ENCODE data around the gene ME1.
"Not testable (repeated sequence)": the region's sequence is repeated elsewhere in the genome, so short reads cannot be mapped to it uniquely, and the experiment has no call there.

Gene ME1

DNA sequence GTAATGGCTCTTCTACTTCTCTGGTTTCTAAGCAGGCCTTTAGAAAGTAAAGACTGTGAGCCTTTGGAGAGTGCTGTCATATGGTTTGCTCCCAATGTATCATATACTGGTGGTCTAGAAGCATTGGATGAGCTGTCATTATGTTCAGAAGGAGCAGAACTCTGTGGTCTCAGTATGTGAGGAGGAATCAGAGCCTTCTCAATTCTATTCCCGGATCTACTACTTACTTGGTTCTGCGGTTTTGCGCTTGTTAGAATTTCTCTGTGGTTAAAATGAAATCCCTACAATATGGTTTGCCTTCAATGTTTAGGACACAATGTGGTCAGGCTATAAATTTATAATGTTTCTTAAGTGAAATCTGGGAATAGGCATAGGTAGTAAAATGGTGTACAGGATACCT is 173.1 kb downstream of the ME1 start:
- no peak for DNase-seq (ENCODE audit: low read depth, low spot score)

DNA sequence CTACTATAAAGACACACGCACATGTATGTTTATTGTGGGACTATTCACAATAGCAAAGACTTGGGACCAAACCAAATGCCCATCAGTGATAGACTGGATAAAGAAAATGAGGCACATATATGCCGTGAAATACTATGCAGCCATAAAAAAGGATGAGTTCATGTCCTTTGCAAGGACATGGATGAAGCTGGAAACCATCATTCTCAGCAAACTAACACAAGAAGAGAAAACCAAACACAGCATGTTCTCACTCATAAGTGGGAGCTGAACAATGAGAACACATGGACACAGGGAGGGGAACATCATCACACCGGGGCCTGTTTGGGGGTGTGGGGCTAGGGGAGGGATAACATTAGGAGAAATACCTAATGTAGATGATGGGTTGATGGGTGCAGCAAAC is 174.1 kb downstream of the ME1 start:
- not testable (repeated sequence) for DNase-seq (ENCODE audit: low read depth, low spot score)

DNA sequence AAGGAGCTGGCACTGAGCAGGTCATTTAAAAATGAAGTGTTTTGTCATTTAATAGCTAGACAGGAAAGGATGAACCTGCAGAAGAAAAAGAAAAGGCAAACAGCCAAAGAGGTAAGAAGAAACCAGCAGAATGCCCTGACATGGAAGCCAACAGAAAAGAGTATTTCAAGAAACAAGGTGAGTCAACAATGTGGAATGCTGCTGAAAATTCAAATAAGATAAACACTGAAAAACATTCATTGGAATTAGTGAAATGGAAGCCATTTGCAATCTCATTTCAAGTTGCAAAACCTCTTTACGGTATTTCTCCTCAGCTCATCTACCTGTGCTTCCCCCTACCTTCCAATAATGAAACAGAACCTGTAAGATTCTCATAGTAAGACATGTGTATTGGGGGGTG is 178.1 kb downstream of the ME1 start:
- no peak for DNase-seq (ENCODE audit: low read depth, low spot score)

DNA sequence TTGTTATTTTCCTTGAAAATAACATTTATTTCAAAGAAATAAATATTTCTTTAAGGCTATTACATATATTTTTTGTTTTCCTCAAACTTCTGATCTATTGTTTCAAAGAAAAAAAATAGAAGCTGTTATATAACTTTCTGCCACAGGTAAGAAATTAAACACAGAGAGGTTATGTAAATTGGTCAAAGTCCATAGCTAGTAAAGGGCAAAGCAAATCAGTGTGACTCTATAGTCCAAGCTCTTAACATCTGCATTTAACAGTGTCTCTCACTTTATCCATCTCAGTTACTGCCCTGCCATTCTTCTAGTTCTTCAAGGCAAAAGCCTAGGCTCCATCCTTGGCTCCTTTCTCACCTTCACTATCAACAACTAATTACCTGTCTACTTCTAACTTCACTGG is 180.6 kb downstream of the ME1 start:
- no peak for DNase-seq (ENCODE audit: low read depth, low spot score)

DNA sequence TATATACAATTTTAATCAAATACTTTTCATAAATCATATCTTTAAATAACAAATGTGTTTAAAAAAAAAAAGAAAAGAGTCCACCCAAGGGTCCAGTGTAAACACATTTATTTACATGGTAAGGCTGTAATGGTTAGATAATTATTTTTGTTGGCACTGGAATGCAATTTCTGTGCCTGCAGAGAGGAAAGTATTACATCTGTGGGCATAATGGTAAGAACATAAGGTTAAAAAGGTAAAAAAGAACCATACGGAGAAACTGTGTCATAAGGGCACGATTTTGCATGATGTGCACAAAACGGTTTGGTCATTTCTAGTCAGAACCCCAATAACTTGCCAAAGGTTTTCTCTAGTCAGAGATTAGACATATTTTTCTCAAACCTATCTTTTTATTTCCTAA is 183.4 kb downstream of the ME1 start:
- peak; percentile 84 for DNase-seq (ENCODE audit: low read depth, low spot score)

DNA sequence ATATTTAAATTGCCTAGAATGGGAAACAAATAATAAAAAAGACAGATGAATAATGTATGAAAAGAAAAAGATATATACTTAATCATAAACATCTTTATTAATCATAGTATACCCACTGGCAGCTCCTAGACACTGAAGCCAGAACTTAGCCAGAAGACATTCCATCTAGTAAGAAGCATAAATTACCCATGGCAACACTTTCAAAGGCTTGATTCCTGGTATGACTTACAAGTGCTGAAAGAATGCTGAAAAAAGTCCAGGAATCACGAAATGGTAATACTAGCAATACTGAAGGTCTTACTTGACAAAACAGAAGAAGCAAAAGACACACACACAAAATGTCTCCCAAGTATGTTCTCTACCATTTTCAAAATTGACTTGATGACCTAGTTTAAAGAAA is 199.7 kb downstream of the ME1 start:
- no peak for DNase-seq (ENCODE audit: low read depth, low spot score)

DNA sequence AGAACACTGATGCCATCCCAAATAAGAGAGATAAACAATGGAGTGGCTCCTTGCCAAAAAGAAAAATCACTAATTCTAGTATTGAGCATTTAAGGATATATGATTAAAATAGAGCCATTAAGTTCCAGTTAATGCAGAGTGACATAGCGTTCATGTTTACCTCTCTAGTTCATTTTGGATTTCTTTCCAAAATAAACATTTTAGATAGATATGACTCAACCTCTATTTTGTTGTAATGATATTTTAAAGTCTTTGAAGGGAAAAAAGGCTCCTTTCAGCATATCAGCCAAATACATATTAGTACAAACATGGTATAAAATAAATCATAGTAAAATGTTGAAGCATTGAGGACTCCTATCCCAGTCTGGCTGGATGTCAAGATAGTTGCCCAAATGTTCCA is 204.3 kb downstream of the ME1 start:
- no peak for DNase-seq (ENCODE audit: low read depth, low spot score)

DNA sequence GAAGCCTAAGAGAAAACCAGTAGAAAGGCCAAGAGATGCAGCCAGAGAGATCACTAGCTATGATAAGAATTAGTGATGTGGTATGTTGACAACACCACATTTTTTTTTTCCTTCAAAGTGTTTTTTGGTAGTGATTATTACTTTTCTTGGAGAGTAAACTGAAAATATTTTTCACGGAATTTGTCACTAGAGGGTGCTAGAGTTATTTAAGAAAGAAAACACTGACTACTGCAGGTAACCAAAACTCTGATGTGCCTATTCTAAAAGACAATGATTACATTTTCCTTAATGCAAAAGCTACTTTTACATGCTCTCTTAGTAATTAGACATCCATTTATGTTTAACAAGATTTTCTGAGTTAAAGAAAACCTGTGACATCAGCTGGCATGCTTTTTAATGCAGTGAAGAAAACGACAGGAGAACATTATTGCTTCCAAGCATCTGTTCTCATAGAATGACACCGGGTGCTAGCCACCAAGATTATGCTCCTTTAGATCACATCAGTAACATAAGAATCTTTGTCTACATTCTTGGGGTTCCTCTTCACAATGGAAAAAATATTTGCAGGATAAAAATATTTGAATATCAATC is 208.9 kb downstream of the ME1 start:
- no peak for DNase-seq (ENCODE audit: low read depth, low spot score)

DNA sequence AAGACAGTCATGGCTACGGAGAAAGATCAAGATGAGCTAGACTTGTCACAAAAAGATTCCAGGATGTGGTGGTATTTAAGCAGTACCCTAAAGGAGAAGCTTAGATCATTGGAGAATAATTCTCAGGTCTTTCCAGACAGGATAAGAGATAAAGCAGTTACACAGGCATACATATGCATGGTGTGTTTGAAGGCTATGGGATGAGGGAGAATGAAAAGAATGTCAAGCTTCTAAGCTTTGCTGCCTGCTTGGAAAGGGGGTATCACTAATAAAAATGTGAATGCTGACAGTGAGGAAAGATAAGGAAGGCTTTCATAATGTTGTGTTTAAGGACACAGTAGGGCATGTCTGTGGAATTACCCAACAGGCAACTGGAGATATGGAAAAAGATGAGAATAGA is 209.6 kb downstream of the ME1 start:
- no peak for DNase-seq (ENCODE audit: low read depth, low spot score)

DNA sequence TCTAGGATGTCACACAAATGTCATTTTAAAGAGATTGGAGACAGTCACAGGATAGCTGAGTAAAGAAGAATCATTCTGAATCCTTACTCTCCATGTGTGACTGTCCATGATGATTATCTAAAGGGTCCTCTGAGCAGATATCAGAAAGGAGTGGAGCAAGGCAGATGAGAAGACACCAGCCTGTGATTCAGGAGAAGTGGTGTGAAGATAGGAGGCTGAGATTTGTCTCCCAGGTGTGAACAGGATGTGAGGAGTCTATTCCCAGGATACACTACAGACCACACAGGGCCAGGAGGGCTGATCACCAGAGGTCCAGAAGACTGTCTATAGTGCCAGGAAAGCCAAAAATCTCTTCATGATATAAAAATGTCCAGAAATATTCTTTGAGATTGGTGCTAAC is 210.7 kb downstream of the ME1 start:
- DNase-seq (ENCODE audit: low read depth, low spot score): no peak

DNA sequence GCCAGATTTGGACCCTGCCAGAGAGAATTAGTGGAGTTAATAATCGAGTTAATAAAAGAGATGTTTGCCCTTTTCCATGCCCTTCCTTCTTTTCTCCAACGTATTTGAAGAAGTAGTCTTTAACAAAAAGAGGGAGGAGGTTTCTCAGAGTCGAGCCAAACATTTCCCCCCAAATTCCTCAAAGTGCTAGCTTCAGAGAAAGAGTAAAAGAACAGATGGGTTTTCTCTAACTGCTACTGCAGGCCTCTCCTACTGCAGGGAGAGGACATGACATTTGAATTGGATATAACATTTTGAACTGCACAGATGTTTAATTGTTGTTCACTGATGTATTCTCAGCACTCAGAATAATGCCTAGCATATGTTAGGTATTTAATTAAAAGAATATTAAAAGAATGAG is 212.2 kb downstream of the ME1 start:
- DNase-seq (ENCODE audit: low read depth, low spot score): no peak

DNA sequence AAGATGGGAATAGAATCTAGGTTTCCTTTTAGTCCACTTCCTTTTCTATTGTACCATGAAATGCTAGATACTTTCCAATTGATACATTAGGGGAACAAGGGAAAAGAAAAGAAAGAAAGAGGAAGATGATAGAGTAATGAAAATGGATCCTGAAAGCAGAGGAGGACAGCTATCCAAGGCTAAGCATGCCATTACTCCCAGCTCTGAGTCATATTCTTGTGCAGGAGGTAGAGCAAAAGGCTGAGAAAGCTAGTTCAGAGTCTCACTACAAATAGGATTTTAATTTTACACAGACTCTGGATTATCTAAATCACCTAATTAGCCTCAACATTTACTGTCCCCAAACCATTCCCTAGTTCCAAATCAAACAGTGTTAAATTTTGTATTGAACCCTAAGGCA is 214.0 kb downstream of the ME1 start:
- DNase-seq (ENCODE audit: low read depth, low spot score): no peak

DNA sequence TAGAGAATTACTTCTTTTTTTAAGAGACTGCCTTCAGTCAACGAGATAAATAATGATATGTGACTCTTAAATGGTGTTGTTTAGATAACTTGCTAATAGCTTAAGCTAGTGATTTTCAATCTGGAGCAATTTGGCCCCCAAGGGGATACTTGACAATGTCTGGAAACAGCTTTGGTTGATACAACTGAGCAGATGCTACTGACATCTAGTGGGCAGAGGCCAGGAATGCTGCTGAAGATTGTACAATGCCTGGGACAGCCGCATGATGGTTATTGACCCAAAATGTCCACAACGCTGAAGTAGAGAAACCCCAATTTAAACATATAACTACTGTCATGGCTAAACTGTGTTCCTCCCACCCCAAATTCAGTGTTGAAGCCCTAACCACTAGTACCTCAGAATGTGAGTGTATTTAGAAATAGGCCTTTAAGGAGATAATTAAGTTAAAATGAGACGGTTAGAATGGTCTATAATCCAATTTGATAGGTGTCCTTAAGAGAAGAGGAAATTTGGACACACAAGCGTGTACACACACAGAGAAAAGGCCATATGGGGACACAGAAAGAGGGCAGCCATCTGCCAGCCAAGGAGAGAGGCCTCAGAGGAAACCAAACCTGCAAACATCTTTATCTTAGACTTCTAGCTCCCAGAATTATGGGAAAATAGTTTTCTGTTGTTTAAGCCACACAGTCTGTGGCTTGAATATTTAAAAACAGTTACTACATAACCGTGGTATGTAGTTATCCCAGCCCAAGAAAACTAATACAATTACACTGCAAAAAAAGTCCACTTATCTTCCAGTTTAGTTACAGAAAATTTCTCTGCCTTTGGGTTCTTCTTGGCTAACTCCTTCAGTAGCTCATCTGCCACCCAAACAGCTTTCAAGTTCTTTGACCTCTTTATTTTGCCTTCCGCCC is 215.5 kb downstream of the ME1 start:
- DNase-seq (ENCODE audit: low read depth, low spot score): no peak

DNA sequence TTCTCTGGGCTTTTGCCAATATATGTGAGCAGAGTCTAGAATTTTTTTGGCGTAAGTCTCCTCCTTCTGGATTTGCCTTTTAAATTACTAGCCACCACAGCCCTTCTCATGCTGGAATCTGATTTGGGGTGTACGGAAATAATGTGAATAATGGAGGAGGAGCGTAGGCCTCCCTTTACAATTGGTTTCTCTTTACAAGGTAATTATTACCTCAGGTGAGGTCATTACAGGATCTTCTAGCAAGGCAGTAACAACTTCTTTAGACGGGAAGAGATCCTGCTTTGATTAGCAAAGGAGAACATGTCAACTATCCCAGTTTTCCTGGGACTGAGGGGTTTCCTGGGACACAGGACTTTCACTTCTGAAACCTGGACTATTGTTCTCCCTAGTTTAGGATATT is 228.8 kb downstream of the ME1 start:
- no peak for DNase-seq (ENCODE audit: low read depth, low spot score)

DNA sequence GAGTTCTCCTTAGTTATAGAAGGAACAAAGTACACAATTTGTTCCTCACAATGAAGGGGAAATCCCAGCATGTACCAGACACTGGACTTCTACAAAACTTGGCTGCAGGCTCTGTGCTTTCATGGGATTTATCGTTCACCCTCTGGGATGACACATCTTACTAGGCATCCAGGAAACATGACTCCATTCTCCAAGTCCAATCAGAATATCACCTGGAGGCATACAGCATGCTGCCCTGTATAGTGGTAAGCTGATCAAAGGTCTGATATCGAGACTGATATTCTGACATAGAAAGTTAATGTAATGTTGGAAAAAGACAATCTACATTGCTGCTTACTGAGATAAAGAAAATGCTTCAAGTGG is 231.0 kb downstream of the ME1 start:
- no peak for DNase-seq (ENCODE audit: low read depth, low spot score)

DNA sequence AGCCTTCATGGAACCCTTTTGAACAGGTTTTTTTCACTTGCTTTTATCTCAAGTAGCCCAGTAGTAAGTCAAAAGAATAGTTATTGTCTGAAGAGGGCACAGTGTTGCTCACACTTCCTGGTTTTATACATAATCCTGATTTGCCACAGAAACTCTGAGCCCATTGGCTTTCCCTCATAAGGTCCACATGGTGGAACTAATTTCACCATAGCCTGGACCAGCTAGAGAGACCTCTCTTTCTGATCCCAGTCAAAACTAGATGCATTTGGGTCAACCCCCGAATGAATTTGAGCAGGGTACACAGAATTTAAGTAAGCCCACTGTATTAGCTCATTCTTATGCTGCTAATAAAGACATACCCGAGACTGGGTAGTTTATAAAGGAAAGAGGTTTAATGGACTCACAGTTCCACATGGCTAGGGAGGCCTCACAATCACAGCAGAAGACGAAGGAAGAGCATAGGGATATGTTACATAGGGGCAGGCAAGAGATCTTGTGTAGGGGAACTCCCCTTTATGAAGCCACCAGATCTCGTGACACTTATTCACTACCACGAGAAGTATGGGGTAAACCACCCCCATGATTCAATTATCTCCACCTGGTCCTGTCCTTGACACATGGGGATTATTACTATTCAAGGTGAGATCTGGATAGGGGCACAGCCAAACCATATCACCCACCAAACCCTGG is 231.5 kb downstream of the ME1 start:
- no peak for DNase-seq (ENCODE audit: low read depth, low spot score)

DNA sequence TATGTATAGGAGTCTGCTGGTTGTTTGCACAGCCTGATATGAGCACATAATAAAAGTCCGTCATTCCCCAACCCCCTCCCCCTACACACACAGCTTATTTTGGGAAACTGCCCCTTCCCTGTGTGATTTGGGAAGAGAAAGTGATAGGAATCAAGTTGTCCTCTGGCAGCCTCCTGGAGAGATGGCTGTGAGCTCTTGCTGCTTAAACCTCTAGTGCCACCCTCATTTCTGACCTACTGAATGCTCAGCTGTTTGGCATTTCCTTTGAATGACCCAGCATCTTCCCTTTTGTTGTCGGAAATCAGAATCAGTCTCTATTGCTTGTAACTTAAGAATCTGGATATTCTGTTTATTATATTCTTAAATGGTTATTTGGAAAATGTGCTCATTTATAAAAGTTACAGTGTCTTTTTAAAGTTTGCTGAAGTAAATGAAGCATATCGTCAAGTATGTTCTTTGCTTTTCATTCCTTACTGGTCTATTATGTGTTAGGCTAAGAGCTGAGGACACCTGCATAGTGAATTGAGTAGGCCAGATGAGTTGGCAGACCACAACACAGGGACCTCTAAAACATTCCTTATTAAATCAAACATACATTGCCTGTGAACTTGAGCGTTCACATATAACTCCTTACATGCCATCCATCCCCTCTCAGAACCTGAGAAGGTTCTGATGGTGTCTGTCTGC is 232.2 kb downstream of the ME1 start:
- DNase-seq (ENCODE audit: low read depth, low spot score): no peak

DNA sequence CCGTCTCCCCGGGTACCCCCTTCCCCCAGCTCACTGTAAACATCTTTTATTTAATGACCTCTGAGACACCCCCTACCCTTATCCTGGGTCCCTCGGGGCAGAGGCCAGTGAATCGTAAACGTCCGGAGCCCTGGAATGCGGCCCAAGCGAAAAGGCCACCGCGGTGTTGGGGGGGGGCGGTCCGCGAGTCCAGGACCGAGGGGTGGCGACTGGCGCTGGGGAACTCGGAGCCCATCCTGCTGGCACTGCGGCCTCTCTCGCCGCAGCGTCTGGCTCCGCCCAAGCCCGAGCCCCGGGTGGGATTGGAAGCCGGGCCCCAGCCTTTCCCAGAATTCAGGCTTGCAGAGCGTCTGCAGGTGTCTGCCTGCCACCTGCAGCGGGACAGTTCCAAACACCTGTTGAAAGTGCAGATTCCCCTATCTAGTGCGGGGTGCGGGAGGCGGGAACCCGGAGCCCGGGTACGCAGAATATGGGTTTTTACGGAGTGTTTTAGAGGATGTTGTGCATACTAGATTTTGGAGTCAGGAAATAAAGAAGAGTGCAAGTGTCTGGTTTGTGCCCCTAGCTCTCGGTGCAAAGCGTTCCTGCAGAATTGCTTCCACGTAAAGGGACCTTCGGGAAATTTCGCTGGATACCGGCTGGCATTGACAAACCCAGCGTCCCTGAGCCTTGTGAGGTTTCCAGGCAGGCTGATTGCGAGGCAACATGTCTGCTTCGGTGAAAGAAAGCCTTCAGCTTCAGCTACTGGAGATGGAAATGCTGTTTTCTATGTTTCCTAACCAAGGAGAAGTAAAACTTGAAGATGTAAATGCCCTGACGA is 236.9 kb downstream of the ME1 start:
- no peak for DNase-seq (ENCODE audit: low read depth, low spot score)

DNA sequence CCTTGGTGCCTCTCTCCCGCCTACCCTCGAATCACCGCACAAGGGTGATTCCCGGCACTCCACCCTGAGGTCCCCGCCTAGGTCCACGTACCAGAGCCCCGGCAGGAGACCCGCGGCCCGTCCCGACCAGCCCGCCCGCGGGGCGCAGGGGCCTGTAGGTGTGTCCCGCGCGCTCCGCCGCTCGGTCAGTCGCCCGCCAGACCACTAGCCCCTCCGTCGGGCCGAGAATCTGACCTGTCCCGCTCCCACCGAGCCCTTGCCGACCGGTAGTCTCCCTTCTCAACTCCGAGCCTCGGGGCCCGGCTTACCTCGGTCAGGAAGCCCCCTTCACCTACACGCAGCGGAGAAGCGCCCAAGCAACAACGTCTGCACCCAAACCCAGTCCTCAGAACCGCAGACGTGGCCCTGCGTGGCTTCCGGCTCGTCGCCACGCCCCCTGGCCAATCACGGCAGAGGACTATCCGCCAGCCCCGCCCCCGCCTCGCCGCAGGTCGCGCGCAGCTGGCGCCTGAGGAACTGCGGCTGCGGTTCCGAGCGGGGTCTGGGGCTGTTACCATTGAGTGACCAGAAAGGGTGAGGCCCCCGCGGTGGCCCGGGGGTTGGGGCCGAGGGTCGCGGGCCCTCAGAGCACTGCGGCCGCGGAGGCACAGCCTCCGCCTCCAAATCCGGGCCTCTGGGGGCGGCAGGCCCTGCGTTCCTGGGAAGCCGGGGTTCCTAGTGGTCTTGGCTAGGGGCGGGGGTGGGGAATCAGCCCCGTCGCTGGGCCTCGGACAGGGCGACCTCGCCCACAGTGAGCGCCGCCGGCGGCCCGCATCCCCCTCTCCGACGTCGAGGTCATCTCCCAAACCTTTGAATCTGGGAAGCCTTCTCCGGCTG is 237.7 kb downstream of the ME1 start, which contains the start of the genes PGM3 and RWDD2A:
PGM3 (minus strand) TSS at position 395 of the 876 bp plus-strand sequence. CDS start 2,253 bp downstream, outside the sequence.
RWDD2A (plus strand) TSS at position 487 of the 876 bp plus-strand sequence. CDS start 1,095 bp downstream, outside the sequence.
- peak; percentile 55 for DNase-seq (ENCODE audit: low read depth, low spot score)

DNA sequence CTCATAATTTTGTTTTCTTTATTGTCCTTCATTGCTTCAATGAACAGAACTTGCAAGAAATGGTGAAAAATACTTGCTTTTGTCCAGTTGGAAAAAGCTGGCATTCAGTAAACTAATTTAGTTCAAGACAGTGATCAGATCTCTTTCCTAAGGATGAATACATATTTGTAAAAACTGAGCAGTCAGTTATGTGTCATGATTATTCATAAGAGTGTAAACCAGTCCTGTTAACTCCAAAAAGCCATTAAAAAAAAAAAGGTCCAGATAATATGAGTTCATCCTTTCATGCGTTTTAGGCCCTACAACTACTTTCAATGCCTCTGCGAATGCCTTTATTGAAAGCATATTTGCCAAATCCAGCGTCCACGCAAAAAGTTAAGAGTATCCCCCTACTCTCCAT is 238.4 kb downstream of the ME1 start:
- DNase-seq (ENCODE audit: low read depth, low spot score): no peak
